Thyroid gland (tissue), 4 donors: Measurements from ENCODE around the gene PDE8A.

Source experiments
- POLR2A ChIP-seq, 2 donors: fragments of 450-650 bp; IDR thresholded peaks; one replicate each; pipeline ENCODE4 v1.6.1; 2017; ENCODE audit warnings: antibody characterized with exemption in 2 of 2, mild to moderate bottlenecking in 2 of 2, moderate library complexity in 1 of 2
- TF ChIP-seq, protein P1 (sequence below), 6 experiments: fragments of 200-600 bp in 3 of 6; fragments of 450-650 bp in 3 of 6; sonication (generic) in 3 of 6; IDR thresholded peaks; one replicate each; pipeline ENCODE4 v1.5.1; 2016 to 2019; ENCODE audit warnings: antibody characterized with exemption in 6 of 6, mild to moderate bottlenecking in 2 of 6, inconsistent platforms in 1 of 6, moderate library complexity in 1 of 6

DNA sequence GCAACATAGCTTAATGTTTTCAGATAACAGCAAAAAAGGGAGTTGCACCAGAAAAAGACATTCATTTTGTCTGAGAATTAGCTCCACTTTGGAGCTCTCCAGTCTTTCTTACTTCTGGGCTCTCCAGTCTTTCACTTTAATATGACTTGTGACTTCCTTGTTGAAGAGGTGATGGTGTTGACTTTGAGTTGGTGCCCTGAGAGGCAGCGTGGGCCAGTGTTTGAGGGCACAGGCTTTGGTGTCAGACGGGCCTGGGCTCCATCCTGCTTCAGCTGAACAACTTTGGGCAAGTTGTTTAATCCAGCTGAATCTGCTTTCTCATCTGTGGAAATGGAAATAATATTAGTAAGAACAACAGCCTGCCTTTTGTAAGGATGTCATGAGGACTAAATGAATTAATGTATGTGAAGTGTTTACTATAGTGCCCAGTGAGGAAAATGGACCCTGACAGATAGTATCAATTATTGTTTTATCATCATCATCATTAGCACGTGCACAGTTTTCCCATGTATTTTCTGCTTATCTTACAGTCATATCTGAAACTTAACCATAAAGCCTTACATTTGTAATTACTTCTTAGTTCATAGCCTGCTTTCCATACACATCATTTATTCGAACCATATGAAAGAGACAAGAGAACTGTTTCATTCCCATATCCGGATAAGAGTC is 108.4 kb downstream of the PDE8A start:
- TF ChIP-seq POLR2A (IDR thresholded peaks at IDR 0.05), result no peak
- TF ChIP-seq, protein P1, sequence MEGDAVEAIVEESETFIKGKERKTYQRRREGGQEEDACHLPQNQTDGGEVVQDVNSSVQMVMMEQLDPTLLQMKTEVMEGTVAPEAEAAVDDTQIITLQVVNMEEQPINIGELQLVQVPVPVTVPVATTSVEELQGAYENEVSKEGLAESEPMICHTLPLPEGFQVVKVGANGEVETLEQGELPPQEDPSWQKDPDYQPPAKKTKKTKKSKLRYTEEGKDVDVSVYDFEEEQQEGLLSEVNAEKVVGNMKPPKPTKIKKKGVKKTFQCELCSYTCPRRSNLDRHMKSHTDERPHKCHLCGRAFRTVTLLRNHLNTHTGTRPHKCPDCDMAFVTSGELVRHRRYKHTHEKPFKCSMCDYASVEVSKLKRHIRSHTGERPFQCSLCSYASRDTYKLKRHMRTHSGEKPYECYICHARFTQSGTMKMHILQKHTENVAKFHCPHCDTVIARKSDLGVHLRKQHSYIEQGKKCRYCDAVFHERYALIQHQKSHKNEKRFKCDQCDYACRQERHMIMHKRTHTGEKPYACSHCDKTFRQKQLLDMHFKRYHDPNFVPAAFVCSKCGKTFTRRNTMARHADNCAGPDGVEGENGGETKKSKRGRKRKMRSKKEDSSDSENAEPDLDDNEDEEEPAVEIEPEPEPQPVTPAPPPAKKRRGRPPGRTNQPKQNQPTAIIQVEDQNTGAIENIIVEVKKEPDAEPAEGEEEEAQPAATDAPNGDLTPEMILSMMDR (IDR thresholded peaks at IDR 0.05), result no peak
